Measurements from ENCODE around the gene ATRX.
"Not testable (repeated sequence)": the region's sequence is repeated elsewhere in the genome, so short reads cannot be mapped to it uniquely, and the experiment has no call there.

ATRX gene

GRCh38 chrX:77785486-77786364 is at the start of gene ATRX:
Gene ATRX, minus strand, starts transcription at chrX:77786216. Its CDS starts 215 bp downstream, at chrX:77786001.
- peak; percentile 83 for DNase-seq (ENCODE audit: low spot score)

- not testable (repeated sequence) for DNase-seq (ENCODE audit: low spot score)
These were observed 45.5 kb upstream of the ATRX start for GRCh38 chrX:77831544-77831943.

- not testable (repeated sequence) for DNase-seq (ENCODE audit: low spot score)
These were observed 36.0 kb upstream of the ATRX start for GRCh38 chrX:77821989-77822388.

GRCh38 chrX:77820091-77820727 is 34.2 kb upstream of the ATRX start:
- DNase-seq (ENCODE audit: low spot score): no peak

- DNase-seq (ENCODE audit: low spot score): no peak
These were observed 28.2 kb upstream of the ATRX start for GRCh38 chrX:77814210-77814609.

- DNase-seq (ENCODE audit: low spot score): no peak
These were observed 16.2 kb upstream of the ATRX start for GRCh38 chrX:77802201-77802600.

GRCh38 chrX:77795124-77795523 is 9.1 kb upstream of the ATRX start:
- DNase-seq (ENCODE audit: low spot score): no peak

- DNase-seq (ENCODE audit: low spot score): no peak
These were observed 7.9 kb upstream of the ATRX start for GRCh38 chrX:77793946-77794345.

- DNase-seq (ENCODE audit: low spot score): no peak
These were observed 2.0 kb upstream of the ATRX start for GRCh38 chrX:77788050-77788449.

GRCh38 chrX:77786365-77786680 is 307 bp upstream of the ATRX start:
- DNase-seq (ENCODE audit: low spot score): no peak

- no peak for DNase-seq (ENCODE audit: low spot score)
These were observed 6.3 kb downstream of the ATRX start for GRCh38 chrX:77779695-77780094.

- no peak for DNase-seq (ENCODE audit: low spot score)
These were observed 9.4 kb downstream of the ATRX start for GRCh38 chrX:77776659-77777058.

GRCh38 chrX:77771601-77772000 is 14.4 kb downstream of the ATRX start:
- no peak for DNase-seq (ENCODE audit: low spot score)

GRCh38 chrX:77768787-77769186 is 17.2 kb downstream of the ATRX start:
- no peak for DNase-seq (ENCODE audit: low spot score)

- DNase-seq (ENCODE audit: low spot score): not testable (repeated sequence)
These were observed 19.8 kb downstream of the ATRX start for GRCh38 chrX:77766212-77766611.

GRCh38 chrX:77755561-77755960 is 30.5 kb downstream of the ATRX start:
- DNase-seq (ENCODE audit: low spot score): no peak

GRCh38 chrX:77753942-77754341 is 32.1 kb downstream of the ATRX start:
- DNase-seq (ENCODE audit: low spot score): not testable (repeated sequence)

- no peak for DNase-seq (ENCODE audit: low spot score)
These were observed 36.3 kb downstream of the ATRX start for GRCh38 chrX:77749695-77750094.

GRCh38 chrX:77743720-77744119 is 42.3 kb downstream of the ATRX start:
- DNase-seq (ENCODE audit: low spot score): no peak

- DNase-seq (ENCODE audit: low spot score): peak; percentile 41
These were observed 43.1 kb downstream of the ATRX start for GRCh38 chrX:77742788-77743476.

GRCh38 chrX:77740376-77740905 is 45.6 kb downstream of the ATRX start:
- no peak for DNase-seq (ENCODE audit: low spot score)

GRCh38 chrX:77733342-77733741 is 52.7 kb downstream of the ATRX start:
- DNase-seq (ENCODE audit: low spot score): no peak

All from D341Med (cell line).